ENCODE data around the gene BMP5.

Gene BMP5

GRCh38 chr6:55902796-55903195 is 27.4 kb upstream of the BMP5 start:
- TF ChIP-seq CTCF (IDR thresholded peaks at IDR 0.05), result no peak

- no peak for TF ChIP-seq CTCF (IDR thresholded peaks at IDR 0.05)
Measured at GRCh38 chr6:55901765-55902270, 26.4 kb upstream of the BMP5 start.

- no peak for TF ChIP-seq CTCF (IDR thresholded peaks at IDR 0.05)
Measured at GRCh38 chr6:55898342-55898741, 23.0 kb upstream of the BMP5 start.

- TF ChIP-seq CTCF (IDR thresholded peaks at IDR 0.05), result no peak
Measured at GRCh38 chr6:55897346-55897745, 22.0 kb upstream of the BMP5 start.

GRCh38 chr6:55895972-55896730 is 20.8 kb upstream of the BMP5 start:
- no peak for TF ChIP-seq CTCF (IDR thresholded peaks at IDR 0.05)

- TF ChIP-seq CTCF (IDR thresholded peaks at IDR 0.05), result no peak
Measured at GRCh38 chr6:55892749-55893357, 17.5 kb upstream of the BMP5 start.

- TF ChIP-seq CTCF (IDR thresholded peaks at IDR 0.05), result no peak
Measured at GRCh38 chr6:55888917-55889316, 13.5 kb upstream of the BMP5 start.

Measured in LNCAP (cell line).